PC-9 (cell line): ENCODE data around the gene STX3. TPM values are rescaled to one million over a fixed set of nuclear protein-coding genes. Genes with fewer than 3 reads are reported as not detected.

Source experiments
- BruUV-seq: library from RNA; stranded (reverse); fragments of 400-500 nt; replicated peaks from 2 replicates; lab custom pipeline; 2021; lab: Mats Ljungman, UMichigan
- CTCF ChIA-PET: fragments of 300-600 bp; sonication (Branson Sonifier 250); formaldehyde crosslinking; loops from one replicate; lab custom pipeline; 2022; ENCODE audit warnings: antibody characterized with exemption; lab: Charles Lee
- POLR2A ChIA-PET: fragments of 300-600 bp; sonication (Branson Sonifier 250); formaldehyde crosslinking; loops from one replicate; lab custom pipeline; 2022; ENCODE audit warnings: antibody characterized with exemption; ENCODE audit not compliant: unreplicated experiment; lab: Charles Lee
- DNase-seq, 2 experiments: peaks; one replicate each; pipeline versions ENCODE4 v3.0.0 to v3.0.0-alpha.2; 2015 to 2022; ENCODE audit warnings: mixed read lengths in 1 of 2
- H2AFZ ChIP-seq: fragments of 200-600 bp; sonication (generic); 2 replicates; pipeline ENCODE4 v1.8.1; 2017; ENCODE audit warnings: antibody characterized with exemption
- H3F3A ChIP-seq: fragments of 200-600 bp; sonication (generic); 2 replicates; pipeline ENCODE4 v1.8.1; 2017; ENCODE audit warnings: antibody characterized with exemption, mild to moderate bottlenecking, low read depth; ENCODE audit not compliant: insufficient read depth
- H3K27ac ChIP-seq: fragments of 200-600 bp; sonication (generic); 2 replicates; pipeline ENCODE4 v1.6.1; 2016; ENCODE audit warnings: mixed run types
- H3K27me3 ChIP-seq: fragments of 200-600 bp; sonication (generic); 2 replicates; pipeline ENCODE4 v1.6.1; 2016; ENCODE audit warnings: low read depth, mixed run types; ENCODE audit not compliant: insufficient read depth
- H3K36me3 ChIP-seq: fragments of 200-600 bp; sonication (generic); 2 replicates; pipeline ENCODE4 v1.6.1; 2016; ENCODE audit warnings: low read depth, mixed run types
- H3K4me1 ChIP-seq: fragments of 200-600 bp; sonication (generic); replicated peaks from 2 replicates; pipeline ENCODE4 v1.6.1; 2016; ENCODE audit warnings: mixed run types; ENCODE audit not compliant: insufficient read depth
- H3K4me2 ChIP-seq: fragments of 200-600 bp; sonication (generic); 2 replicates; pipeline ENCODE4 v1.6.1; 2017; ENCODE audit warnings: mixed run types
- H3K4me3 ChIP-seq: fragments of 200-600 bp; sonication (generic); 2 replicates; pipeline ENCODE4 v1.6.1; 2016; ENCODE audit warnings: mixed run types
- H3K79me2 ChIP-seq: fragments of 200-600 bp; sonication (generic); 2 replicates; pipeline ENCODE4 v1.6.1; 2017; ENCODE audit warnings: low read depth, mixed run types
- H3K9me2 ChIP-seq: fragments of 200-600 bp; sonication (generic); 2 replicates; pipeline ENCODE4 v1.8.1; 2017; ENCODE audit warnings: mild to moderate bottlenecking; ENCODE audit not compliant: insufficient read depth
- H3K9me3 ChIP-seq: fragments of 200-600 bp; sonication (generic); 2 replicates; pipeline ENCODE4 v1.8.1; 2016; ENCODE audit warnings: low read depth; ENCODE audit not compliant: insufficient read depth
- H4K20me1 ChIP-seq: fragments of 200-600 bp; sonication (generic); 2 replicates; pipeline ENCODE4 v1.8.1; 2017; ENCODE audit not compliant: insufficient read depth
- EZH2 ChIP-seq: fragments of 200-600 bp; sonication (generic); IDR thresholded peaks from 2 replicates; pipeline ENCODE4 v1.8.0; 2017; ENCODE audit warnings: antibody characterized with exemption, low read depth
- intact Hi-C: fragments of 100-400 bp; cut with micrococcal nuclease; formaldehyde crosslinking; loops from one replicate; pipeline ENCODE4 v1.10.0; 2022; ENCODE audit not compliant: unreplicated experiment
- total RNA-seq: library from RNA; stranded (reverse); gene quantifications from 2 replicates; pipeline ENCODE4 v1.2.3, GENCODE V29; 2021
- TF ChIP-seq, protein P1 (sequence below): fragments of 200-600 bp; sonication (generic); conservative IDR thresholded peaks from 2 replicates; pipeline ENCODE4 v1.6.1; 2017; ENCODE audit warnings: mixed run types, antibody characterized with exemption, mild to moderate bottlenecking, moderate library complexity

Gene STX3
- total RNA-seq, 1 experiment from 2014 or later: 50.1 TPM

DNA sequence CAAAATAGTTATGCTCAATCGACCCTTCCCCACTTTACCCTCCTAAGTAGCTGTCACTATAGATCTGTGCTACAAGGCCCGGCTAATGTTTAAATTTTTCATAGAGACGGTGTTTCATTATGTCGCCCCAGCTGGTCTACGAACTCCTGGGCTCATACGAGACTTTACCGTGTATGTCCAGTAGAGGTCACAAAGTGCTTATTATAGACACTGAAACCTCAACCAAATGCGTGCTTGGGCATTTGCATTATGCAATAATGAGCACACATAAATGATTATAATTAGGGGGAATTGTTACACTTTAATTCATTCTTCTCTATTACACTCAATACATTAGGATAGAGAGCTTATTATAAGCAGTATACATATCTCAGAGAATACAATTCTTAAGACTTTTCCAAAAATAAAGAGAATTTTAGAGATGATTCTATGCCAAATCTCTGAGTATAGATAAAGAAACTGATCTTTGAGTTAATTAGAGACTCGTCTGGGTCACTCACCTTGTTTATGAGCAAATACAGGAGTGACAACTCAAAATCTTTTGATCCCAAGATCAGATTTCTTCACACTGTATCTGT, 67.9 kb downstream of the STX3 start:
- no peak overlapping the region for H3K27ac ChIP-seq
- ChIA-PET CTCF (interaction anchor here (0.7 to 1.0 kb wide), 2 partner anchors 96 to 97 kb away, joined by 5 to 11 read pairs; no protein-coding TSS in a partner anchor), POLR2A (interaction anchor here (0.6 kb wide), 1 partner anchor 283 kb away, joined by 7 read pairs; no protein-coding TSS in a partner anchor)
- TF ChIP-seq EZH2: no peak
- TF ChIP-seq, protein P1, sequence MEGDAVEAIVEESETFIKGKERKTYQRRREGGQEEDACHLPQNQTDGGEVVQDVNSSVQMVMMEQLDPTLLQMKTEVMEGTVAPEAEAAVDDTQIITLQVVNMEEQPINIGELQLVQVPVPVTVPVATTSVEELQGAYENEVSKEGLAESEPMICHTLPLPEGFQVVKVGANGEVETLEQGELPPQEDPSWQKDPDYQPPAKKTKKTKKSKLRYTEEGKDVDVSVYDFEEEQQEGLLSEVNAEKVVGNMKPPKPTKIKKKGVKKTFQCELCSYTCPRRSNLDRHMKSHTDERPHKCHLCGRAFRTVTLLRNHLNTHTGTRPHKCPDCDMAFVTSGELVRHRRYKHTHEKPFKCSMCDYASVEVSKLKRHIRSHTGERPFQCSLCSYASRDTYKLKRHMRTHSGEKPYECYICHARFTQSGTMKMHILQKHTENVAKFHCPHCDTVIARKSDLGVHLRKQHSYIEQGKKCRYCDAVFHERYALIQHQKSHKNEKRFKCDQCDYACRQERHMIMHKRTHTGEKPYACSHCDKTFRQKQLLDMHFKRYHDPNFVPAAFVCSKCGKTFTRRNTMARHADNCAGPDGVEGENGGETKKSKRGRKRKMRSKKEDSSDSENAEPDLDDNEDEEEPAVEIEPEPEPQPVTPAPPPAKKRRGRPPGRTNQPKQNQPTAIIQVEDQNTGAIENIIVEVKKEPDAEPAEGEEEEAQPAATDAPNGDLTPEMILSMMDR: peak; percentile 85
- H3K9me2 ChIP-seq: no peaks in the 10 kb centered on the region; the same call in 1 of the 2 replicates
- H3K79me2 ChIP-seq: no peaks in the 10 kb centered on the region
- H3F3A ChIP-seq: no peaks in the 10 kb centered on the region
- no TSS peak for BruUV-seq
- H4K20me1 ChIP-seq: no peaks in the 10 kb centered on the region
- no peaks in the 10 kb centered on the region for H3K4me1 ChIP-seq
- intact Hi-C loops: loop anchor here (1.0 to 10.0 kb wide), 5 partner anchors 96 to 429 kb away; no protein-coding TSS in a partner anchor
- no peaks in the 10 kb centered on the region for H3K36me3 ChIP-seq
- no peaks in the 10 kb centered on the region for H3K9me3 ChIP-seq
- H3K27me3 ChIP-seq: no peaks in the 10 kb centered on the region
- no peak overlapping the region for H3K4me3 ChIP-seq
- DNase-seq: peak; percentile 37 to 62
- peak overlapping the region; percentile 45; the same call in 1 of the 2 replicates for H2AFZ ChIP-seq
- H3K4me2 ChIP-seq: peak overlapping the region; percentile 48; the same call in 1 of the 2 replicates

DNA sequence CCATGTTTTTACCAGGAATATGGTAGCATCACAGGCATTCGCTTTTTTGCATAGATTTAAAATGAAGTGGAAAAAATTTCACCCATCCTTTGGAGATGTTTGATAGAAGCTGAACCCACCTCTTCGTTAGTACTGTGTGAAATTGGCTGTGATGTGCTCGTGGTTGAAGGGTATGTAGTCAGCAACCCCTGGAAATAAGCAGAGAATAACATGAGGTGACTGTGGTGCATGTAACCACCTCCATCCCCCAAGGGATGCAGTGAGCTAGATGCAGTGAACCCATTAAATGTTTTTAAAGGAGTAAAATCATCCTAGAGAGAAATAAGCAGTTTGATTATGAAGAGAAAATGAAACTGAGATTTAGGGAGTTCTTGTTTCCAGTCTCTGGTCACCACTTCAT, 74.2 kb downstream of the STX3 start:
- Histone ChIP-seq H3K9me3 (no peaks in the 10 kb centered on the region), H3K4me2 (no peak overlapping the region), H3K36me3 (no peaks in the 10 kb centered on the region), H3F3A (no peaks in the 10 kb centered on the region), H3K9me2 (no peaks in the 10 kb centered on the region; the same call in 1 of the 2 replicates), H3K79me2 (no peaks in the 10 kb centered on the region), H2AFZ (no peak overlapping the region), H3K27ac (no peak overlapping the region), H4K20me1 (no peaks in the 10 kb centered on the region), H3K27me3 (no peaks in the 10 kb centered on the region), H3K4me1 (no peaks in the 10 kb centered on the region), H3K4me3 (no peak overlapping the region)
- ChIA-PET CTCF (interaction anchor here (1.0 kb wide), 1 partner anchor 90 kb away, joined by 3 read pairs; no protein-coding TSS in a partner anchor), POLR2A (no interaction called here)
- intact Hi-C loops: loop anchor here (10.0 kb wide), 1 partner anchor 195 kb away; no protein-coding TSS in a partner anchor
- no peak for DNase-seq
- BruUV-seq: no TSS peak
- TF ChIP-seq EZH2: no peak
- TF ChIP-seq, protein P1: no peak

DNA sequence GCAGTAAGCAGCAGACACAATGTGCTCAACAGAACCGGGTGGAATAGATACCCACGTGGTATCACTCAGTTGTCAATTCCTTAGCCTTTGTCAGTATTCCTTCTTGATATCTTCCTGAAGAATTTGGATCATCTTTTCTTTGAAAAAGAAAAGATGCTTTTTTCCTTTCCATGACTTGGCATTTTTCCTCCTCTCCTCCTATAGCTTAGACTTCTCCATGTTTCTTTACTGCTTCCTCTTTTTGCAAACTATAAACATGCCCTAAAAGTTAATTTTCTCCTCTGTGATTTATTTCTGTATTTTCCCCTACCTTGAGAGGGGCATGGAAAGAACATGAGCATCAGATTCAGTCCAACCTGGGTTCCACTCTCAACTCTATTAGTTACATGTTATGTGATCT, 78.4 kb downstream of the STX3 start:
- no peaks in the 10 kb centered on the region for H3K4me1 ChIP-seq
- POLR2A ChIA-PET: no interaction called here
- H3K27ac ChIP-seq: no peak overlapping the region
- H3K27me3 ChIP-seq: no peaks in the 10 kb centered on the region
- H2AFZ ChIP-seq: no peak overlapping the region
- intact Hi-C loops: no loop called here
- H3K4me2 ChIP-seq: no peak overlapping the region
- no peaks in the 10 kb centered on the region for H3K79me2 ChIP-seq
- CTCF ChIA-PET: no interaction called here
- H3K36me3 ChIP-seq: no peaks in the 10 kb centered on the region
- H3K9me3 ChIP-seq: no peaks in the 10 kb centered on the region
- TF ChIP-seq, protein P1: no peak
- TF ChIP-seq EZH2: no peak
- no peaks in the 10 kb centered on the region for H3F3A ChIP-seq
- H3K9me2 ChIP-seq: no peaks in the 10 kb centered on the region
- no peak for DNase-seq
- no peaks in the 10 kb centered on the region for H4K20me1 ChIP-seq
- BruUV-seq: no TSS peak
- no peak overlapping the region for H3K4me3 ChIP-seq
